T-helper 1 cell treated with Interleukin-12 subunit alpha and Interleukin-12 subunit beta and Interleukin-4 antibody, amounts not matched to agents 30 μg/mL and 1 μg/mL, for 36 hours (primary cell): ENCODE results near the gene CCT2.
"Not testable (repeated sequence)": the region's sequence is repeated elsewhere in the genome, so short reads cannot be mapped to it uniquely, and the experiment has no call there.

ENCODE experiments used
- H3K27ac Mint-ChIP-seq: one replicate; pipeline ENCODE4 v1.8.0; 2021; ENCODE audit warnings: mild to moderate bottlenecking, mixed read lengths
- H3K27me3 Mint-ChIP-seq: one replicate; pipeline ENCODE4 v1.8.0; 2021; ENCODE audit warnings: low read depth, mixed read lengths
- H3K36me3 Mint-ChIP-seq: one replicate; pipeline ENCODE4 v1.8.0; 2021; ENCODE audit warnings: low read depth, mixed read lengths
- H3K4me1 Mint-ChIP-seq: one replicate; pipeline ENCODE4 v1.8.0; 2021; ENCODE audit warnings: low read depth, mixed read lengths
- H3K4me3 Mint-ChIP-seq: one replicate; pipeline ENCODE4 v1.8.0; 2021; ENCODE audit warnings: mild to moderate bottlenecking, moderate library complexity, mixed read lengths
- H3K9me3 Mint-ChIP-seq: one replicate; pipeline ENCODE4 v1.8.0; 2021; ENCODE audit warnings: mixed read lengths

Gene CCT2

DNA sequence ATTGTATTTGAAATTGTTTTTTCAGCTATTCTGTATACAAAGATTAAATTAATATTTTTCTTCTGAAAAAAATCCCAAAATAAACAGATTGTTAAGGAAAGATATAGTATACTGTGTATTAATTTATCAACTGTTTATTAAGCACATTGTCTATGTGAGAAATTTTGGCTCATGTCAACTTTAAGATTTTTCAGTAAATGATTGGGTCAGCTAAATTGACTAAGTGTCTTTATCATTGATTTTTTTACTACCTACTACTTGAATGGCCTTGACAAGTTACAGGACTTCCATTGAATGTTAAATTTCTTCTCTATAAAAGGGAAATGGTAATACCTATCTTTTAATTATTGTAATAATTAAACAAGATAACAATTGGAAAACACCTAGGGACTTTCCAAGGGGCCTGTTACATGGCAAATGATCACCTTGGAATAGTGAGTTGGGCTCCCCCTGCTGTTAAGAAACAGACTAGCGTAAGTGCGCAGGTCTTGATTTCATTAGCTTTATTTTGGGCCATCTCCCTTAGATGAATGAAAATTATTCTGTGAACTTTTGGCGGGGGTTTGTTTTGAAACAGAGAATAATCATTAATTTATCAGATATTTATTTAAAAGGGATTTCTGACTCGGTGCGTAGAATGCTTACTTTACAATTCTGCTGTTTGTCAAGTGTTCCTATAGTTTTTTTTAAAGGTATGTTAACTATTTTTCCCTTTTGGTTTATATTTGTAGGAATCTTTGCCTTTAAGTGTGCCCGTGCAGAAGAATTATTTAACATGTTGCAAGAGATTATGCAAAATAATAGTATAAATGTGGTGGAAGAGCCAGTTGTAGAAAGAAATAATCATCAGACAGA, 14.5 kb upstream of the CCT2 start:
- no peak overlapping the region for H3K4me3 Mint-ChIP-seq
- H3K27ac Mint-ChIP-seq: no peak overlapping the region
- H3K4me1 Mint-ChIP-seq: peaks cover 8% of the 10 kb centered on the region
- no peaks in the 10 kb centered on the region for H3K27me3 Mint-ChIP-seq
- H3K36me3 Mint-ChIP-seq: peaks cover 24% of the 10 kb centered on the region
- no peaks in the 10 kb centered on the region for H3K9me3 Mint-ChIP-seq

DNA sequence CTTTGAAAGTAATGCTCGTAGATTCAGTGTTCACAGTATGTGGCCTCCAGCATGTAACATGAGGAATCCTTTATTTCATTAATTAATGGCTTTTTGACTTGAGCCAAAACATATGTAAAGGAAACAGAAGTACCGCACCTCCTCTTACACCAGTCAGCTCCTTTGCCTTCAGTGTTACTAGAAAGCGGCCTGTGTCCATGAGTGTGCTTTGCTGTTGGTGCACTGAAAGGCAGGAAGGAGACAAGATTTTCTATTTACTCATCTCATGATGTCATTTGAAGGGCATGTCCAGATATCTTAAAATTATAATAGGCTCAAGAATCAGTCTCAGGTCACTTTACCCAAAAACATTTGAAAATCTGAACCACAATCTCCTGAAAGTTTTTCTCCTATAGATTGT, 9.9 kb upstream of the CCT2 start:
- Mint-ChIP-seq H3K27ac (no peak overlapping the region), H3K4me1 (peaks cover 4% of the 10 kb centered on the region), H3K9me3 (no peaks in the 10 kb centered on the region), H3K4me3 (no peak overlapping the region), H3K27me3 (no peaks in the 10 kb centered on the region), H3K36me3 (peaks cover 18% of the 10 kb centered on the region)

DNA sequence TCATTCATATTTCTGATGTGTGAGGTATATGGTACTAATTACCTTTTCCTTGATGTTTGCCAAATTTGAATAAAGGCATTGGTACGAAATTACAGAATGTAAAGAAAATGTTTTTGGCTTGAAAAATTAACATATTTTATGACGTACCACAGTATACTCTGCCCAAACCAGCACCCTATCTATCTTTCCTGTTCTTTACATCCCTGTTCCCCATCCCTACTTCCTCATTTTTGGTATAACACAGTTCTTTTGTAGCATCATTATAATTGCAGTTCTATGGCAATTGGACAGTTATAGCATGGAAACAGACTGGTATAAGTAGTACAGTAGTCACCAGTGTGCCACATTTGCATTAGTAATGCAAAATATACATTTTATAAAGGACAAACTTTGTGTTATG, 7.0 kb upstream of the CCT2 start:
- H3K27ac Mint-ChIP-seq: no peak overlapping the region
- H3K27me3 Mint-ChIP-seq: no peaks in the 10 kb centered on the region
- H3K4me1 Mint-ChIP-seq: no peaks in the 10 kb centered on the region
- H3K36me3 Mint-ChIP-seq: peaks cover 10% of the 10 kb centered on the region
- no peaks in the 10 kb centered on the region for H3K9me3 Mint-ChIP-seq
- no peak overlapping the region for H3K4me3 Mint-ChIP-seq

DNA sequence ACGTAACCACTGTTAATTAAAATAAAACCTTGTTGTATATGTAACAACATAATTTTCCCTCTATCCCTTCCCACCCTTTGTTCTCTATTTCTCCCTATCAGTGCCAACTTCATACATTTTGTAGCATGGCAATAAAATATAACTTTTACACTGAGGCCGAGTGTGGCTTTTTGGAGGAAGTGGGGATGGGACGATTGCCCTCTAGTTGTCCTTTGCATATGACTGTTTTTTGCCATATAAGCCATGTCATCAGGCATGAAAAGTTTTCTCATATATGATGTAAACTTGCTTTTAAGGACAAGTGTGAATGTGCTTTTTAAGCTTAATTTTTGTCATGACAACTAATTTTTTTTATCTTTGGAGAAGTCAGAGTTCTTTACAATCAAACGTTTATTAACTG, 6.2 kb upstream of the CCT2 start:
- H3K27me3 Mint-ChIP-seq: no peaks in the 10 kb centered on the region
- H3K4me3 Mint-ChIP-seq: no peak overlapping the region
- no peaks in the 10 kb centered on the region for H3K4me1 Mint-ChIP-seq

DNA sequence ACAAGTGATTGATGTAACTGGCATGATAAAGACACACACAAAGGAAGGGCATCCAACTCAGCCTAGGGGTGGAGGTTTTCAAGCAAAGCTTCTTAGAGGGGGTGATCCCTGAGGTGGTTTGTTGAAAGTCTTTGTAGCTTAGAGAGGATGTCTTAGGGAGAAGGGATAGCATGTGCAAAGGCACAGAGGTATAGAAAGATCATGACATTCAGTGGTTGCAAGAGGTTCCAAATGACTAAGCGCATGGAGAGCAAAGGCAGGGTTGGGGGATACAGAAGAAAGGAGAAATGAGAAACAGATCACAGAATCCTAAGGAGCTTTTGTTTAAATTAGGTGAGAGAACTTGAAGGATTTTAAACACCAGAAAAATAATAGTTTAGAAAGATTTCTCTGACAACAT, 5.2 kb upstream of the CCT2 start:
- Mint-ChIP-seq H3K27me3 (no peaks in the 10 kb centered on the region), H3K27ac (no peak overlapping the region), H3K36me3 (no peaks in the 10 kb centered on the region), H3K4me1 (peaks cover 3% of the 10 kb centered on the region), H3K4me3 (no peak overlapping the region), H3K9me3 (no peaks in the 10 kb centered on the region)

More for the DNA sequence above, 6.2 kb upstream of the CCT2 start:
- no peaks in the 10 kb centered on the region for H3K9me3 Mint-ChIP-seq
- peaks cover 7% of the 10 kb centered on the region for H3K36me3 Mint-ChIP-seq
- no peak overlapping the region for H3K27ac Mint-ChIP-seq

DNA sequence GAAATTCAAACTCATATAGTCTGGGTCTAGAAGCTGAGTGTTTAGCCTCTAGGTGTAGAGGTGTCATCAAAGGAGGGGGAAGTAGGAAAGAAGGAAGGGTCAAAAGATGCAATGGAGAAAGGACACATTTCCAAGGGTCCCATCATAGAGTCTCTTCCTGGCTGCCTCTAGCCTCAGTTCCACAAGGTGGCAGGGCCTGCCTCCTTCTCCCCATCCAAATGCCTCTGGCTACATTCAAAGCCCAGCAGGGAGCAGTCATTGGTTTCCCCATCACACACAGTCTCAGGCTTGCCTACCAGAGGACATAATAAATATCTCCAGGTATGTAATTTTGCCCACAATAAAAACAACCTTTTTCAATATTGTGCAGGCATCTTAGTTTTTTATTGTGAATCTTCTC, 2.1 kb upstream of the CCT2 start:
- H3K4me1 Mint-ChIP-seq: peaks cover 8% of the 10 kb centered on the region
- no peak overlapping the region for H3K4me3 Mint-ChIP-seq
- H3K27ac Mint-ChIP-seq: no peak overlapping the region
- no peaks in the 10 kb centered on the region for H3K9me3 Mint-ChIP-seq
- peaks cover 9% of the 10 kb centered on the region for H3K36me3 Mint-ChIP-seq
- H3K27me3 Mint-ChIP-seq: no peaks in the 10 kb centered on the region

DNA sequence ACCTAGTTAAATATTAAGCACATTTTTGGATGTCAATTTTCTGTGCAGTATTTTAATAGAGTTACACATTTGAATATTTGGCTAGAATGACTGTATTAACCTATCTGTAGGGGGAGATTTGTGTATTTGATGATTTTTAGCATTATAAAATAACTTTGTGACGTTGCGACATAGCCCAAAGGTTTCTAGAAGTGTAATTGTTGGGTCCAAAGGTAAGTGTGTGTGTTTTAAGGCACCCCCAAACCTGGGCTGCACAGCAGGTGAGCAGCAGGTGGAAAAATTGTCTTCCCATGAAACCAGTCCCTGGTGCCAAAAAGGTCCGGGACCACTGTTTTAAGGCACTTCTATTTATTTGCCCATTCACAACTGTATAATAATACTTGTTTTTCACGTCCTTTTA, 3.3 kb downstream of the CCT2 start:
- Mint-ChIP-seq H3K4me3 (no peak overlapping the region), H3K9me3 (no peaks in the 10 kb centered on the region)

DNA sequence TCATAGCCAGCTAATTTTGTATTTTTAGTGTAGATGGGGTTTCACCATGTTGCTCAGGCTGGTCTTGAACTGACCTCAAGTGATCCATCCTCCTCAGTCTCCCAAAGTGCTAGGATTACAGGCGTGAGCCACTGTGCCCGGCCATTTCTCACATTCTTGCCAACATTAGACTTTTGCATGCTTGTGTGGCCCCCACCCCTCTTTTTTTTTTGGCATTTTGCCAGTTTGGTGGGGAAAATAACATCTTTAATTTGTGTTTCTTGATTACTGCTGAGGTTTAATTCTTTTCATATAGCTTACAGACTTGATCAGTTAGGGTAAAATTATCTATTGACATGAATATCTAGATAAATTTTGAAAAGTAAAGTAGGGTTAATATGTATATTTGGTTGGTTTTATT, 3.8 kb downstream of the CCT2 start:
- H3K4me3 Mint-ChIP-seq: no peak overlapping the region
- no peaks in the 10 kb centered on the region for H3K9me3 Mint-ChIP-seq
- no peak overlapping the region for H3K27ac Mint-ChIP-seq

More for the DNA sequence above, 3.3 kb downstream of the CCT2 start:
- H3K36me3 Mint-ChIP-seq: peaks cover 42% of the 10 kb centered on the region
- no peaks in the 10 kb centered on the region for H3K27me3 Mint-ChIP-seq
- peaks cover 9% of the 10 kb centered on the region for H3K4me1 Mint-ChIP-seq
- no peak overlapping the region for H3K27ac Mint-ChIP-seq

DNA sequence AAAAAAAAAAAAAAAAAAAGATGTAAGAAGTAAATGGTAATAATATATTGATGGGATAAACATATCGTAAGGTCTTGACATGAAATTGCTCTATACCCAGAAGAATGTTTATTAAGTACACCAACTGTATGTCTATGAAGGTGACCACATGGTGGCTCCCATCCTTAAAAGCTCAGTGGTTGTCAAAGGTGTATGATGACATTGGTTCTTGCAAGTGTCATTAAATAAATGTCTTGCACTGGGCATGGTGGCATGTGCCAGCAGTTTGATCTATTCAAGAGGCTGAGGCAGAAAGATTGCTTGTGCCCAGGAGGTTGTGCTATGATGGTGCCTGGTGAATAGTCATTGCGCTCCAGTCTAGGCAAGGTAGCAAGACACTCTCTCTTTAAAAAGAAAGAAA, 10.4 kb downstream of the CCT2 start:
- H3K27ac Mint-ChIP-seq: no peak overlapping the region
- H3K36me3 Mint-ChIP-seq: peaks cover 55% of the 10 kb centered on the region

More for the DNA sequence above, 3.8 kb downstream of the CCT2 start:
- Mint-ChIP-seq H3K4me1 (peaks cover 9% of the 10 kb centered on the region), H3K36me3 (peaks cover 47% of the 10 kb centered on the region), H3K27me3 (no peaks in the 10 kb centered on the region)

DNA sequence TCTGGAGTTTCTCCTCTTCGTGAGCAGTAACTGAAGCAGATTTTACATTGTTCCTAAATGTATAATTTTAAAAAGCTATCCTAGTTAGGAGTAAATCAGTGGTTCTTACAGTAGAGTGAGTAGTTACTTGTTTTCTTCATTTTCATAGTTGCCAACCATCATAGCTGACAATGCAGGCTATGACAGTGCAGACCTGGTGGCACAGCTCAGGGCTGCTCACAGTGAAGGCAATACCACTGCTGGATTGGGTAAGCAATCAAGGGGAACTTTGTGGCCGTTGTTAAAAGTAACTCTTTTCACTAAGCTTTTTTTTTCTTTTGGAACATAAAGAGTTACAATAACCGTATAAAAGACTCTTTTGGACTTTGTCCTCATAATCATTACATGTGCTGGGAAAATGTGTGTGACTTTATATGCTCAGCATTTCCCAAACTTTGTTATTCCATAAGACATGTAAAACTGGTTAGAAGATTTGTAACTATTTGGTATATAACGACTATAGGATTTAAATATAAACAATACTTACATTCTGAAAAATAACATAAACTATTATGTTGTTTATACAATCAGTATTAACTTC, 13.0 kb downstream of the CCT2 start:
- H3K36me3 Mint-ChIP-seq: peaks cover 59% of the 10 kb centered on the region
- H3K4me1 Mint-ChIP-seq: no peaks in the 10 kb centered on the region
- no peaks in the 10 kb centered on the region for H3K9me3 Mint-ChIP-seq
- H3K27me3 Mint-ChIP-seq: no peaks in the 10 kb centered on the region
- H3K4me3 Mint-ChIP-seq: no peak overlapping the region
- H3K27ac Mint-ChIP-seq: no peak overlapping the region

More for the DNA sequence above, 10.4 kb downstream of the CCT2 start:
- no peaks in the 10 kb centered on the region for H3K27me3 Mint-ChIP-seq
- no peaks in the 10 kb centered on the region for H3K9me3 Mint-ChIP-seq
- H3K4me1 Mint-ChIP-seq: no peaks in the 10 kb centered on the region
- H3K4me3 Mint-ChIP-seq: no peak overlapping the region

DNA sequence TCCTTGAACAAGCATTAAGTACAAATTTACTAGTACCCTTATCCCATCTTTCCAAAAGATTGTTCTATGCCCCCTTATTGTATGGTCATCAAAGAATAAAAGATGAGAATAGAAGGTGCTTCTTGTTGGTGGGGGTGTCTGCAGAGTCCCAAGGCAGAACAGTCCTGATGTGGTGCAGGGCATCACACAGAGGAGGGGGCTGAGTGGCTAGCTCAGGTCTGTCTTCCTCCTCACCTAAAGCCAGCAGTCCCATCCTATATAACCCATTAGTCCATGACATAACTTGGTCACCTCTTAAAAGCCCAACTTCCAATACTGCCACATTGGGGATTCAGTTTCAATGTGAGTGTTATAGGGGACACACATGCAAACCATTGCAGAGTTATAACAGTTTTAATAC, 15.5 kb downstream of the CCT2 start:
- H3K4me1 Mint-ChIP-seq: no peaks in the 10 kb centered on the region
- no peak overlapping the region for H3K27ac Mint-ChIP-seq
- no peaks in the 10 kb centered on the region for H3K9me3 Mint-ChIP-seq
- no peak overlapping the region for H3K4me3 Mint-ChIP-seq
- H3K27me3 Mint-ChIP-seq: no peaks in the 10 kb centered on the region
- peaks cover 48% of the 10 kb centered on the region for H3K36me3 Mint-ChIP-seq

DNA sequence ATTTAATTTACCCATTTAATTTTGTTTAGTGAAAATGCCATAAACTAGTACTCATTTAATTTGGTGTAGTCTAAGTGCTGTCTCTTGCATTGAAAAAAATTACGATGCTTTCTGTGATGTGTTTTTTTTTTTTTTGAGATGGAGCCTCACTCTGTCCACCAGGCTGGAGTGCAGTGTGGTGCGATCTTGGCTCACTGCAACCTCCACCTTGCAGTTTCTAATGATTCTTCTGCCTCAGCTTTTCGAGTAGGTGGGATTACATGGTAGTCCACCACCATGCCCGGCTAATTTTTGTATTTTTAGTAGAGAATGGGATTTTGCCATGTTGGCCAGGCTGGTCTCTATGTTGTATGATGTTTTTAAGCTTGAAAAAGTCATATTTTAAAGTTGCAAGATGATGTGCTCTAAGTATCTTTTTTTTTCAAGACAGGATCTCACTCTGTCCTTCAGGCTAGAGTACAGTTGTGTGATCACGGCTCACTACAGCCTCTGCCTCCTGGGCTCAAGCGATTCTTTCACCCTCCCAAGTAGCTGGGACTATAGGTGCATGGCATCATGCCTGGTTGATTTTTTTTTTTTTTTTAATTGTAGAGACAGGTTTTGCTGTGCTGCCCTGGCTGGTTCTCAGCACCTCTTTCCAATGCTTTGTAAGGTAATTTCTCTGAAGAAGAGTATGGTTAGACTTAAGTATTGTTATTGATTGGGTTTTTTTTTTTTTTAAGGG, 16.9 kb downstream of the CCT2 start:
- Mint-ChIP-seq H3K4me3 (no peak overlapping the region), H3K4me1 (no peaks in the 10 kb centered on the region), H3K27ac (no peak overlapping the region), H3K27me3 (no peaks in the 10 kb centered on the region), H3K36me3 (peaks cover 42% of the 10 kb centered on the region), H3K9me3 (no peaks in the 10 kb centered on the region)

DNA sequence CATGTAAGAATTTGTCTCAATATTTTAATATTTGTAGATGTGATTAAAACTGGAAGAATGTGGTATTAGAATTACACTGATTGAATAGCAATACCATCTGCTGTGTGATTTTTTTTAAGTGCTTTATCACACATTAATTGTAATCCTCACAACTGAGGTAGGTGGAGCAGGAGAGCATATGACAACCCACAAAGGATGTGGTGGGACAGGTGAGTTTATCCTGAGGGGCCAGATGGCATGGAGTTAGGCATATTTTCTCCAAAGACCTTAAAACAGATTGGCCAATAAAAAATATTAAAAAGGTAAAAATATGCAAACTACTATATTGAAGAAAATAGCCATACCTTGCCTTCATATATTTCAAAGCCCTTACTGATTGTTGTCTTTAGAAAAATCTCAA, 17.7 kb downstream of the CCT2 start:
- Mint-ChIP-seq H3K27ac (no peak overlapping the region), H3K4me3 (no peak overlapping the region), H3K4me1 (no peaks in the 10 kb centered on the region), H3K9me3 (no peaks in the 10 kb centered on the region), H3K36me3 (peaks cover 35% of the 10 kb centered on the region), H3K27me3 (no peaks in the 10 kb centered on the region)

DNA sequence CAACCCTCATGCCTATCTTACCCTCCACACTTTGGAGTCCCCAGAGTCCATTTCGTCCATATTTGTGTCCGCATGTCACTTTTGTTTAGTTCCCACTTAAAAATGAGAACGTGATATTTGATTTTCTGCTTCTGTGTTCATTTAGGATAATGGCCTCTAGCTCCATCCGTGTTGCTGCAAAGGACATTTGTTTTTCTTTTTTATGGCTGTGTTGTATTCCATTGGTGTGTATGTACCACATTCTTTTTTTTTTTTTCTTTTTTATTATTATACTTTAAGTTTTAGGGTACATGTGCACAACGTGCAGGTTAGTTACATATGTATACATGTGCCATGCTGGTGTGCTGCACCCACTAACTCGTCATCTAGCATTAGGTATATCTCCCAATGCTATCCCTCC, 18.3 kb downstream of the CCT2 start:
- H3K27ac Mint-ChIP-seq, H3K4me1 Mint-ChIP-seq, H3K9me3 Mint-ChIP-seq, H3K4me3 Mint-ChIP-seq, H3K27me3 Mint-ChIP-seq: not testable (repeated sequence)
- H3K36me3 Mint-ChIP-seq: peaks cover 33% of the 10 kb centered on the region

DNA sequence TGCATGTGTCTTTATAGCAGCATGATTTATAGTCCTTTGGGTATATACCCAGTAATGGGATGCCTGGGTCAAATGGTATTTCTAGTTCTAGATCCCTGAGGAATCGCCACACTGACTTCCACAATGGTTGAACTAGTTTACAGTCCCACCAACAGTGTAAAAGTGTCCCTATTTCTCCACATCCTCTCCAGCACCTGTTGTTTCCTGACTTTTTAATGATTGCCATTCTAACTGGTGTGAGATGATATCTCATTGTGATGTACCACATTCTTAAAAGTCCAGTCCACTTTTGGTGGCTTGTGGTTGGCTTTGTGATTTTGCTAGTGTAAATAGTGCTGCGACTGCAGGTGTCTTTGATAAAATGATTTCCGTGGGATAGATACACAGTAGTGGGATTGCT, 19.0 kb downstream of the CCT2 start:
- not testable (repeated sequence) for H3K27me3 Mint-ChIP-seq, H3K4me3 Mint-ChIP-seq, H3K9me3 Mint-ChIP-seq, H3K4me1 Mint-ChIP-seq, H3K27ac Mint-ChIP-seq
- H3K36me3 Mint-ChIP-seq: peaks cover 27% of the 10 kb centered on the region
